Measurements from ENCODE around the gene PPP1R12C. TPM values are rescaled to one million over a fixed set of nuclear protein-coding genes. Genes with fewer than 3 reads are reported as not detected.

PPP1R12C gene
- total RNA-seq, 1 experiment from 2014 or later = 79.9 TPM

GRCh38 chr19:55101261-55101660 is 16.2 kb downstream of the PPP1R12C start:
- H3K23me2 ChIP-seq (ENCODE audit: insufficient read length, low read depth, low read length, poor library complexity, severe bottlenecking) = no peaks in the 10 kb centered on the region
- no peak for DNase-seq
- H4K20me1 ChIP-seq (ENCODE audit: control insufficient read depth, insufficient read depth, insufficient read length) = no peaks in the 10 kb centered on the region
- H3K9me3 ChIP-seq (ENCODE audit: control insufficient read depth, low read depth, low read length) = no peaks in the 10 kb centered on the region
- H3K4me3 Mint-ChIP-seq = no peak overlapping the region
- H3K18ac ChIP-seq (ENCODE audit: insufficient read length, low read depth, low read length) = no peak overlapping the region
- H3K23ac ChIP-seq (ENCODE audit: insufficient read length, low read depth, low read length) = no peak overlapping the region
- no peak overlapping the region for H3K9ac ChIP-seq (ENCODE audit: extremely low read depth, insufficient read length, low read length)
- H4K91ac ChIP-seq (ENCODE audit: insufficient read length, low read depth, low read length) = no peak overlapping the region
- H3K36me3 Mint-ChIP-seq (ENCODE audit: insufficient read depth in 1 of 3, low read depth in 3 of 3) = peaks cover 10 to 29% (median 13%) of the 10 kb centered on the region in 3 experiments
- no peak overlapping the region for H3K27ac Mint-ChIP-seq
- no peak overlapping the region for H3K4ac ChIP-seq (ENCODE audit: low read depth, low read length)
- no peaks in the 10 kb centered on the region for H3K4me1 ChIP-seq (ENCODE audit: insufficient read depth, low read length)
- no peaks in the 10 kb centered on the region; the same call in 1 of the 2 replicates for H3K27me3 Mint-ChIP-seq (ENCODE audit: low read depth)
- H2BK15ac ChIP-seq (ENCODE audit: low read depth, low read length) = no peak overlapping the region
- no peak overlapping the region for H3T11ph ChIP-seq (ENCODE audit: low read length)
- no peak overlapping the region for H2BK5ac ChIP-seq (ENCODE audit: insufficient read length, low read length)
- no peak overlapping the region for H3K56ac ChIP-seq (ENCODE audit: insufficient read length, low read depth, low read length)
- no peak overlapping the region for H2AFZ ChIP-seq (ENCODE audit: low read length)
- H4K8ac ChIP-seq (replicated peaks; ENCODE audit: insufficient read length, low read depth, low read length) = no peak overlapping the region
- H3K79me1 ChIP-seq (ENCODE audit: insufficient read depth, low read depth, low read length, poor library complexity, severe bottlenecking) = peaks cover 3% of the 10 kb centered on the region
- no peak overlapping the region for H3K27ac ChIP-seq (ENCODE audit: insufficient read length, low read depth, low read length)
- TF ChIP-seq CTCF (conservative IDR thresholded peaks at IDR 0.05) = no peak
- WGBS (ENCODE audit: extremely low coverage, insufficient read length, low lambda C conversion rate) = no CpG with 5 or more reads among the region's 10 CpGs
- no peak overlapping the region for H2AK5ac ChIP-seq (ENCODE audit: insufficient read length, low read length)
- no peak overlapping the region for H3K4me2 ChIP-seq (ENCODE audit: insufficient read depth, insufficient read length, low read length)
- no peak overlapping the region for H2BK120ac ChIP-seq (ENCODE audit: low read depth, low read length, poor library complexity, severe bottlenecking)
- H3K79me2 ChIP-seq (ENCODE audit: insufficient read depth, low read length) = no peaks in the 10 kb centered on the region; the same call in 1 of the 2 replicates
- H2BK20ac ChIP-seq (ENCODE audit: low read depth, low read length, poor library complexity, severe bottlenecking) = no peak overlapping the region
- no peaks in the 10 kb centered on the region for H3K27me3 ChIP-seq (ENCODE audit: insufficient read depth, low read length)
- H2BK12ac ChIP-seq (ENCODE audit: insufficient read length, low read depth, low read length) = no peak overlapping the region
- H3K9me3 Mint-ChIP-seq = peaks cover 2 to 5% of the 10 kb centered on the region in 2 experiments; a peak in 3 of 5 replicates
- H4K5ac ChIP-seq (ENCODE audit: insufficient read length, low read depth, low read length) = no peak overlapping the region
- no peak overlapping the region for H3K14ac ChIP-seq (ENCODE audit: insufficient read depth, low read length)
- peaks cover 0 to 9% of the 10 kb centered on the region in 2 experiments; a peak in 3 of 4 replicates for H3K4me1 Mint-ChIP-seq

Data from H9 (cell line).